NCI-H774 (cell line): ENCODE results near the gene GPX8.

Experiments
- DNase-seq: peaks from one replicate; lab custom pipeline; 2025; lab: John Stamatoyannopoulos, UW

The GPX8 gene

DNA sequence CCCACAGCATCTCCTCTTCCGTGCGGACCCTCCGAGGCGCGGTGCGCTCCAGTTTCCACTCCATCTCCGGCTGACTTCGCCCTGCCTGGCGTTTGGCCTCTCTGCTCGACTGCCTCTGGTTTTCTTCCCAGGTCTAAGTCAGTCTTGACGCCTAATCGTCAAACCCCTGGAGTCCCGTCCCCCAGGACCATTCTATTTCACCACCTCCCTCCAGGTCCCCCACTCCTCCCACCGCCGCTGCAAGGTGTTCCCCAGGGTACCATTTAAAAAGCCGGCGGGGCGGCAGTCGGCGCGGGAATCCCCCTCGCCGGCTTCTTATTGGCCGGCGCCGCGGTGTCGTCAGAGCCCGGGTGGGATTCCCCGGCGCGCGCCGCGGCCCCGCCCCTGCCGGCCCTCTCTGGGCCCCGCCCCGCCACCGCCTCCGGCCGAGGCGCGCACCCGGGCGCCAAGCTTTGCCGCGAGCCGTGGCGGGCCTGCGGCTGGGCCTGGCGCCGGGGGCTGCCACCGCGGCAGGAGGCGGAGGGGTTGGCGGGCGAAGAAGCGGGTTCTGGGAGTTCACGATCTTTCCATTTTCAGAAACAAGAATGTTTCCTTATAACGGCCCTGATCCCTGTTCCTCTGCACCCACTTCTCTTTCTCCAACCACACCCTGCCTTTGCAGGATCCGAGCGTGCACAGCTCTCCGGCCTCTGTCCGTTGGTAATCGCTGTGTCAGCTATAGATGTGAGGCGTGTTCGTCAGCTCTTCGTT lies 13.1 kb downstream of the GPX8 start, which contains the start of gene CDC20B:
CDC20B (minus strand) TSS at position 241 of the 750 bp plus-strand sequence; CDS start at position 64, 177 bp downstream.
- peak; percentile 77 for DNase-seq

DNA sequence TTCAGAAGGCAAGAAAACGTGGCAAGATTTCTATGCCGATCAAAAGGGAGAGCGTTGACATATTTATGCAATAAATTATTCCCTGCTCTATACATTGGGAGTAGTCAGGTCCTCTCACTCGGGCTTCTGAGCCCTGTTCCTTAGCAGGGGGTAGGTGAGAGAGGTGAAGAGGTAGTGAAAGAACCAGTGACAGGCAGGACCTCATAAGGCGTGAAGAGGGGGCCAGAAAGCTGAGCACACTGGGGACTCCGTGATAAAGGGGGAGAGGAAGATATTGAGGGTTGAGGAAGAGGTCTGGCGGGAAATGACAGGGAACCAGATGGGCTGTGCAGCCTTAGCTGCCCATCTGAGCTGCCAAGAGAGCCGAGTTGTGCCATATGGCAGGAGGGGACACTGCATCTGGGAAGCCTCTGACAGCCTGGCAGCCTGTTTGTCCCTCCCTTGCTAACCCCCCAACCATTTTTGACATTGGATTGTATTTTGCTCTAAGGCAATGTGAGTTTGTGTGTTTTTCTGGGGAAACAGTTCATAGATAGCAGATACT lies 13.8 kb downstream of the GPX8 start:
- DNase-seq, result no peak

DNA sequence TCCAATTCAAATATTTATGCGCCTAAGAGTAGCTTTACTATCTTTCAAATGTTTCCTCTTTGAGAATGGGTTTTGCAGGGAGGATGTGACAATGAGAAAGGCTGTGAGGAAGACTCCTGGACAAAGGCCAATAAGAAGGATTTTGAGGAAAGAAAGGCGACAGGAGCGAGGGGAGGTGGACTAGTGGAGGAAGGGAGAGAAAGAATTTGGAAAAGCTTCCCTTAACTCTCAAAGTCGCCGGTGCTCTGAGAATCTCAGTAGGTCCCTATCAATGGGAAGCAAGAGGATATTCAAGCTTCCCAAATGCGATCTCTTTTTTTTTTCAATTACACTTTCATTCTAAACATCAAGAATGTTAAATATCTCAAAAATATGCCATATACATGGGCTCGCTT lies 15.8 kb downstream of the GPX8 start:
- DNase-seq, result no peak

DNA sequence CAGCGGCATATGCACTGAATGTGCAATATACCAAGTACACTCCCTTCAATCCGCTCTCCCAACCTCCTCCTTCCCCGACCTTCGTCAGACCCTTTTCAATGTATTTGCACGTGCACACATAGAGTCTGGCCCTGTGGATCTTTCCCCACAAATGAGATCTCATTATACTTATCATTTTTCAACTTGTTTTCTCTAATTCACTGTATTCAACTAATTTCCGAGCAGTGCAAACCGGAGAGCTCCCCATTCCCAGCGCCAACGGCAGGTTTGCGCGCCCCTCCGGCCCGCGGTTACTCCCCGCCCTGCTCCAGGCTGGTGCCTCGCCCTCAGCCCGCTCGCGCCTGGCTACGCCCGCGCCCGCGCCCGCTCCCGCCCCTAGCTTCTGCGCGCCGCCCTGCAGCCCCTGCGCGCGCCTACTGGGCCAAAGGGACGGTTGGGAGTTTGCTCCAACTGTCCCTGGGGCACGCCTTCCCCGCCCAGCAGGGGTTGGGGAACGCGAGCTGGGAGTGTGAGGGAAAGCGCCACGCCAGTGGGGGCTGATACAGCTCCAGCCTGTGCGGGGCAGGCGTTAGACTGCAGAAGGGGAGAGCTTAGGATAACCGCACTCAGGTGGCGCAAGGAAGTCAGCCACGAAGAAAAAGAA lies 16.3 kb downstream of the GPX8 start:
- peak; percentile 77 for DNase-seq

DNA sequence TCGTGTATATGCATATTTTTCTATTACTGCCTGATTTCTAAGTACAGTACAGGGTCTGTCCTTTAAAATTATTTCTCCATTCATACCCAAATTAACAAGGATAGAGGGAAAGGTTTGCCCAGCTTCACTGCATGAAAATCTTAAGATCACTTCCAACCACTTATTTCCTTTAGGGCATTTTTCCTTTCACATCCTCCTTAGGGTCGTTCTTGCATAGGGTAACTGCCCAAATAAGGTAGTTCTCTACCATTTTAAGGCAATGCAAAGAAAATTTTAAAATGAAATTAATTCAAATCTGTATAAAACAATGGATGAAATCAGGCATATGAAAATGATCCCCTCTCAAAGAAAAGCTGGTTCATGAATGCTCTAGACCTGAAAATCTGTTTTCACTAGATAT lies 17.1 kb downstream of the GPX8 start:
- no peak for DNase-seq

DNA sequence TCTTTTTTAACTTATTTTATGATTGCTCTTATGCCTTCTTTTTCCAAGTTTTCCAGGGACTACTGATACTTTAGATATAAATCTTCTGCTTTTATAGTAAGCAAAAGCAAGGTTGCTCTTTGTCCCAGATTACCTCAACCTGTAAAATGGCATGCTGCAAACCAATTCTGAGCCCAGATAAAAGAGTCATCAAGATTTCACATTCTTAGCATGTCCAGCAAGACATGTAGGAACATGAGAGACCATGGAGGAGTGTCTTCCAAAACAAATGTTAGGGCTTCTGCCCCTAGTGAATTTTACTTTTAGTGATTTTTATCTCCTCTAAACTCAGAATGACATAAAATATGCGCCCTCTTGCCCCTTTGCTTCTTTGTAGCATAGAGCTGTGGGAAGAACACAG lies 20.0 kb downstream of the GPX8 start:
- DNase-seq, result no peak

DNA sequence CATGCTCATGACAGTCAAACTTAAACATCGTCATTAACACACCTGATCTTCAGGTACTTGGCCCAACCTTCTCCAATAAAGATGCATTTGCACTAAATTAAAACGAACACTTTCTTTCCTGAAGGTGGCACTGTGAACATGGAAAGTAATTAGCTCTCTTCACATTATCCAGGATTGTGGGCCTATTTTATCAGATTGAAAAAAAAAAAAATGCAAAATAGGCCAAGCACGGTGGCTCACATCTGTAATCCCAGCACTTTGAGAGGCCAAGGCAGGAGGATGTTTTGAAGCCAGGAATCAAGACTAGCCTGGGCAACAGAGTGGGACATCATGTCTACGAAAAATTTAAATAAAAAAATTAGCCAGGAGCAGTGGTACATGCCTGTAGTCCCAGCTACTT lies 27.4 kb downstream of the GPX8 start:
- peak; percentile 60 for DNase-seq

DNA sequence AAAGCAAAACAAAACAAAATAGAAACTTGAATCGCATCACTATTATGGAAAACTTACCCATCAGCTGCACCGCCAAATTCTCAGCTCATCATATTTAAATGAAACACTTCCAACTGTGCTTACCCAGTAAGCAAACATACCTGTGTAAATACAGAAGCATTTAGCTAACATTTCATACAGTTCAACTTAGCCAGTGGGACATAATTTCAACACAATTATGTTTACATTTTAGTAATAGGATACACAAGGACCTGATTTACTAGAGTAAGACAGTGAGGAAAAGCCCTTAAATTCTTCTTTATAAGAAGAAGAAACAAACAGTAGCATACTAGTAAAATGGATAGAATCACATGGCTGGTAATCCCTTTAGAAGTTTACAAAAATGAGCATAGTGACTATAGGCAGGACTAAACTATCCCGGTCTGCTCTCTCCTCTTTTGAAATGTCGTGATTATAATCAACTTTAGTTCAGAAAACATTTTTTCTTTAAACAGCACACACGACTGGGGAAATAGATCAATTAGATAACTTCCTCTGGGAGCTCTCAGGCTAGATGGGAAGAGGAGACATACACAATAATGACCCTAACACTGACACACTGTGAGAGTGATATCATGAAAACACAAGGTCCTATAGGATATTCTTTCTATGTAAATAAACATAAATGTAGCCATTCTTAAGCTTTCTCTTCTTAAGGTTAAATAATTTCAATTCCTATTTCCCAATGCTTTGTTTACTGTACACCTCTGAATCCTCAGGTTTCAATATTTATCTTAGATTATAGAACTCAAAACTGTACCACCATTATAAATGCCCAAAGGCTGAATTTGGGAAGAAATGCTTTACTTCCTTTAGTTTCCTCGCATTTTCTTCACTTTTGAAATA lies 28.9 kb downstream of the GPX8 start:
- DNase-seq, result peak; percentile 15

DNA sequence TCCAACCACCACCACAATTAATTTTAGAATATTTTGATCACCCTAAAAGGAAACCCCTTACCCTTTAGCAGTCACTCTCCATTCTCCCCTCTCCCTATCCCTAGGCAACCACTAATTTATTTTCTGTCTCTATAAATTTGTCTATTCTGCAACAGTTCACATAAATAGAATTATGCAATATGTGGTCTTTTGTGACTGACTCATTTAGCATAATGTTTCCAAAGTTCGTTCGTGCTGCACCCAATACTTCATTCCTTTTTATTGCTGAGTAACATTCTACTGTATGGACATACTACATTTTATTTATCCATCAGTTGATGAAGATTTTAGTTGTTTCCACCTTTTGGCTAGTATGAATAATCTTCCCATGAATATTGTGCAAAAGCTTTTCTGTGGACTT lies 31.2 kb downstream of the GPX8 start:
- DNase-seq, result no peak

DNA sequence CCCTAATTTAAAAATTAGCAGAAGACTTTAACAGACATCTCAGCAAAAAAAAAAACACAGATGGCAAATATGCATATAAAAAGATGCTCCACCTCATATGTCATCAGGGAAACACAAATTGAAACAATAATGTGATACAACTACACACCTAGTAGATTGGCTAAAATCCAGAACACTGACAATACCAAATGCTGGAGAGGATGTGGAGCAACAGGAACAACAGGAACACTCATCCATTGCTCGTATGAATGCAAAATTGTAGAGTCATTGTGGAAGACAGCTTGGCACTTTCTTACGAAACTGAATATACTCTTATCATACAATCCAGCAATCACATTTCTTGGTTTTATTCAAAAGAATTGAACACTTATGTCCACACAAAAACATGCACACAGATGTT lies 45.0 kb downstream of the GPX8 start:
- no peak for DNase-seq

DNA sequence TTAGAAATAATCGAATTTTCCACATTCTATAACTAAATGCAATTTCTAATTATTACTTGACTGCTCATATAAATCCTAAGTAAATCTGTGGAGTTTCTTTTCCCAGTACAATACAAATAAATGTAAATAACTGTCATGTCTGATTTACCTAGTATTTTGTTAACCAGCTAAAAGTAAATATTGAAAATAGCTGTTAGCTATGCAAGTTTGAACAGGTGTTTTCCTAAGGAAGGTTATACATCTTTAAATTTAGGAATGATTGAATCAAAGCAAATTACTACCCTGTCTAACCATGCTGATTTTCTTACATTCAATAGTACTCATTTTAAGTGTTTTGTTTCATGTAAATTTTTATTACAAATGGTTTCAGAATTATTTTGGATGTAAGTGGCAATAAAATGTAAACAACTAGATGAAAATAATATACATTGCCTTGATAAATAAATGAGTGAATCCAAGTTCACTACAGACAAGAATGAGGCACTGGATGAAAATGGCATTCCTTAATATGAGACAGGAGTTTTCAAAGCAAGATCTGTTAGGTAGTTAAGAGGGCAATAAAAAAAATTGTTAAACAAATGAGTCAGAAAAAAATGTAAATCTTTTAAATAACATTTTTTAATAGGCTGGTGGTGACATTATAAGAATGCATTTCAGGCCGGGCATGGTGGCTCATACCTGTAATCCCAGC lies 51.4 kb downstream of the GPX8 start:
- peak; percentile 38 for DNase-seq
